NCI-H2171 treated with DMSO at 0.1 percent for 48 hours (cell line): ENCODE results near the gene TMEM126A.
"Not testable (repeated sequence)": the region's sequence is repeated elsewhere in the genome, so short reads cannot be mapped to it uniquely, and the experiment has no call there.

Source experiments
- DNase-seq: peaks from one replicate; lab custom pipeline; 2025; lab: John Stamatoyannopoulos, UW

Gene TMEM126A

GRCh38 chr11:85647604-85648299 lies at the start of gene TMEM126A:
TMEM126A (plus strand) TSS chr11:85647967; CDS start chr11:85650256, 2,289 bp downstream.
- DNase-seq, result peak; percentile 100

- no peak for DNase-seq
Observed at GRCh38 chr11:85599083-85599482, 48.7 kb upstream of the TMEM126A start.

DNA sequence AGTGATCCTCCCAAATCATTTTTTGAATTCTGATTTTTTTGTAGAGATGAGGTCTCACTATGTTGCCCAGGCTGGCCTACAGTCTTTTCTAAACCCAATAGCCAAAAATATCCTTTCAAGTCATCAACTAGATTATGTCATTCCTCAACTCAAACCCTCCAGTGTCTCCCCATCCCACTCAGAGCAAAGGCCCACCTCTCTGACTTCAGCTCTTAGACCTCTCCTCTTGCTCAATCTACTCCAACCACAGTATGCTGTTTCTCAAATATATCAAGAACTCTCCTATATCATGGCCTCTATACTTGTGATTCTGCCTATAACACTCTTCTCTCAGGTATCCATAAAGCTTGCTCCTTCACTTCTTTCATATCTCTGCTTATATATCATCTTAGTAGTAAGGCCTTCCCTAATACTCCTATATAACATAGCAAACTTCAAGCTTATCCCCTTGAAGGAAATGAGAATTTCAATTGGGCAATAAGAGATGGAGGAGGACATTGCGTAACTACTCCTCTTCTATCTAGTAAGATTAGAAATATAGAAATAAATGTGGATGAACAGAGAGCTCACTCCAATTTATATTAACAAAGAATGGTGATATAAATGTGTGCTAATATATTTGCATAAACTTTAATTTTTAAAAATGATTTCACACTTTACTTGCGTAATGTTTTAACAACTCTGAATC lies 45.1 kb upstream of the TMEM126A start:
- no peak for DNase-seq

- no peak for DNase-seq
Observed at GRCh38 chr11:85603220-85603619, 44.5 kb upstream of the TMEM126A start.

DNA sequence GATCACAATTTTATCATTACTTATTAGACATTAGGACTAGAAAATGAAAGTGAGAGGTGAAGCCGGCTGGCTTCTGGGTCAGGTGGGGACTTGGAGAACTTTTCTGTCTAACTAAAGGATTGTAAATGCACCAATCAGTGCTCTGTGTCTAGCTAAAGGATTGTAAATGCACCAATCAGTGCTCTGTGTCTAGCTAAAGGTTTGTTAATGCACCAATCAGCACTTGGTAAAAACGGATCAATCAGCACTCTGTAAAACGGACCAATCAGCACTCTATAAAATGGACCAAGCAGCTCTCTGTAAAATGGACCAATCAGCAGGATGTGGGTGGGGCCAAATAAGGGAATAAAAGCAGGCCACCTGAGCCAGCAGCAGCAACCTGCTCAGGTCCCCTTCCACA lies 41.5 kb upstream of the TMEM126A start:
- DNase-seq, result not testable (repeated sequence)

DNA sequence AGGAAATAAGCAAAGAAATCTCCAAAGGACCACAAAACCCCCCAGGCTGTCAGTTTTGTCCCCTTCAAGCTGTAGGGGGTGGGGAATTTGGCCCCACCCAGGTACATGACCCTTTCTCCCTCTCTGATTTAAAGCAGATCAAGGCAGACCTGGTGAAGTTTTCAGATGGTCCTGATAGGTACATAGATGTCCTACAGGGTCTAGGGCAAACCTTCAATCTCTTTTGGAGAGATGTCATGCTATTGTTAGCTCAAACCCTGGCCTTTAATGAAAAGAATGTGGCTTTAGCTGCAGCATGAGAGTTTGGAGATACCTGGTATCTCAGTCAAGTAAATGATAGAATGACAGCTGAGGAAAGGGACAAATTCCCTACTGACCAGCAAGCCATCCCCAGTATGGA lies 39.1 kb upstream of the TMEM126A start:
- DNase-seq, result not testable (repeated sequence)

DNA sequence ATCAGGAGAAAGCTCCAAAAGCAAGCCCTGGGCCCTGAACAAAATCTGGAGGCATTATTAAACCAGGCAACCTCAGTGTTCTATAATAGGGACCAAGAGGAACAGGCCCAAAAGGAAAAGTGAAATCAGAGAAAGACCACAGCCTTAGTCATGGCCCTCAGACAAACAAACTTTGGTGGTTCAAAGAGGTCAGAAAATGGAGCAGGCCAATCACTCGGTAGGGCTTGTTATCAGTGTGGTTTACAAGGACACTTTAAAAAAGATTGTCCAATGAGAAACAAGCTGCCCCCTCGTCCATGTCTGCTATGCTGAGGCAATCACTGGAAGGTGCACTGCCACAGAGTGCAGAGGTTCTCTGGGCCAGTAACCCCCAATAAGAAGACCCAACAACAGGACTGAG lies 38.5 kb upstream of the TMEM126A start:
- not testable (repeated sequence) for DNase-seq

DNA sequence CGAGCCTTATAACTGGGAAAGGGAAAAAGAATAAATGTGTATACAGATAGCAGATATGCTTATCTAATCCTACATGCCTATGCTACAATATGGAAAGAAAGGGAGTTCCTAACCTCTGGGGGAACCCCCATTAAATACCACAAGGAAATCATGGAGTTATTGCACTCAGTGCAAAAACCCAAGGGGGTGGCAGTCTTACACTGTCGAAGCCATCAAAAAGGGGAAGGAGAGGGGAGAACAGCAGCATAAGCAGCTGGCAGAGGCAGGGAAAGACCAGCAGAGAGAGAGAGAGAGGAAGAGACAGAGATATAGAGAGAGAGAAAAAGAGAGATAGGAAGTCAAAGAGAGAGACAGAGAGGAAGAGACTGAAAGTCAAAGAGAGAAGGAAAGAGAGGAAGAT lies 36.1 kb upstream of the TMEM126A start:
- not testable (repeated sequence) for DNase-seq

DNA sequence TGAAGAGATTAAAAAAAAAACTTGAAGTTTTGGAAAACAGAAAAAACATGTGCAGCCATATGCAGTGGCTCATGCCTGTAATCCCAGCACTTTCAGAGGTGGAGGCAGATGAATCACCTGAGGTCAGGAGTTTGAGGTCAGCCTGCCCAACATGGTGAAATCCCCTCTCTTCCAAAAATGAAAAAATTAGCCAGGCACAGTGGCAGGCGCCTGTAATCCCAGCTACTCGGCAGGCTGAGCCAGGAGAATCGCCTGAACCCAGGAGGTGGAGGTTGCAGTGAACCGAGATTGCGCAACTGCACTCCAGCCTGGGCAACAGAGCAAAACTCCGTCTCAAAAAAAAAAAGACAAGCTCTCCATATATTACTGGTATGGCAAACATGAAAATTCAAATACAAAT lies 28.3 kb upstream of the TMEM126A start:
- no peak for DNase-seq

- DNase-seq, result no peak
Observed at GRCh38 chr11:85620256-85620655, 27.5 kb upstream of the TMEM126A start.

GRCh38 chr11:85626496-85626895 lies 21.3 kb upstream of the TMEM126A start:
- DNase-seq, result peak; percentile 52

- peak; percentile 87 for DNase-seq
Observed at GRCh38 chr11:85627332-85627997, 20.3 kb upstream of the TMEM126A start, which contains the start of gene DLG2. DLG2 (minus strand) TSS chr11:85627344.

DNA sequence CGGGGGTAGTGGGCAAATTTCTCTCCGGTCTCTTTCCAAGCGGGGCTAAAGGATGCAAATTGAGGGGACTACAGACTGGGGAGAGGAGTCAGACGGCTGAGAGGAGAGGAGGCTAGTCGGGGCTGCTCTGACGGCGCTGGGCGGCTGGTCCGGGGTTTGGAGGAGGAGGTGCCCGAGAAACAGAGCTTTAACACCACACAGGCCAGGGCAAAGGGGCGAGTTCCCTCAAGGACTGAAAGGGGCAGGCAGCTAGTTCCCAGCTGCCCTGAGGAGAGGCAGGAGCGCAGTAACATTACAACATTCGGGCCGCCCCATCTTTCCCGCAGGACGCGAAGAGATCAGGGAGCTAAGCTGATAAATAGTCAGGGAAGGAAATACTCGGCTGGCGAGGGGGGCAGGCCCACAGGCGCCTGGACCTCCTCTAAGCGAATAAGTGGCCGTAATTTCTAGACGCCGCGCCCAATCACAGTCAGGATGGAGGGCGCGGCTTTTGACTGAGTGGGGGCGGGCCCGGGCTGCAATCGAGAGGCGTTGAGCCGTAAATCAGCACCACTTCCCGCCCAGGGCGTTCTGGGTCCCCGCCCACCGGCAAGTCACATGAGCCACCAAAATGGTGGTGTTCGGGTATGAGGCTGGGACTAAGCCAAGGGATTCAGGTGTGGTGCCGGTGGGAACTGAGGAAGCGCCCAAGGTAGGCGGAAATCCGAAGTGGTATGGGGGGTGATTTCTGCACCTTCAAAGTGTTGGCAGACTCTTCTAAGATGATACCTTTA lies 19.6 kb upstream of the TMEM126A start, which contains the start of gene TMEM126B:
Gene TMEM126B (plus strand): TSS at position 596 of the 773 bp plus-strand sequence. CDS start 15 bp downstream, at position 611.
- DNase-seq, result peak; percentile 100

GRCh38 chr11:85628771-85629341 lies 18.9 kb upstream of the TMEM126A start:
- DNase-seq, result no peak

DNA sequence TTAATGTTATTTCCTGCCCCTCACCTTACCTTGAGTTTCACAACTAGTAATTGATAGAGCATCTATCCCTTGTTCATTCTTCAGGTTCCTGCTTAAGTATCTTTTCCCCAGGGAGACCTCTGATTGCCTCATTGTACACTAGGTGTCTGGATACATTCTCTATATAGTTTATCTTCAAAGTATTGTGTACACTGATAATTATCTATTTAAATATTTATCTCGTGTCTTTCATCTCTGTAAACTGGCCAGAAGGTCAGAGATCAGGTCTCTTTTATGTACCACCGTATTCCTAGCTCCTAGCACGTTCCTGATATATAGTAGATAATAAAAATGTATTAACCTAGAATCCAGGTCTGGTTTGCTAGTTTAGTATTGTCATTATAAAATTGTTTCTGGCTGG lies 13.0 kb upstream of the TMEM126A start:
- no peak for DNase-seq

DNA sequence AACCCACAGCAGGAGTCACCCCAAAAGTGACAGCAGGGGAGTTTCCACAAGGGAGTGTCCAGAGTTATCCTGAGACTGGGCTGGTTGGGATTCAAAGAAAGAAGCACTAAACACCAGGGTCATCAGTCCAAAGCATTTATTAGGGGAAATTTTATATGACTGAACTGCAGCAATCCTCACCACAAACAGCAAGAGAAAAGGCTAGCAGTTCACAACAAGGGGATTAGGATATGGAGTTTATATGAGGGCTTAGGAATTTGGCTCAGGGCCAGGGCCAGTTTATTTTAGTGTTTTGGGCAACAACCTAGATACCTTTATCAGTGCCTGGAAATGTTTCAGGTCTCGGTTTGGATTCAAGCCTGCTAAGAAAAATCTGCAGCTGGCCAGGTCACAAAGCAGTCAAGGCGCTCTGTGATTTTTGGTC lies 4.6 kb upstream of the TMEM126A start:
- no peak for DNase-seq

GRCh38 chr11:85647078-85647477 lies 689 bp upstream of the TMEM126A start:
- no peak for DNase-seq

DNA sequence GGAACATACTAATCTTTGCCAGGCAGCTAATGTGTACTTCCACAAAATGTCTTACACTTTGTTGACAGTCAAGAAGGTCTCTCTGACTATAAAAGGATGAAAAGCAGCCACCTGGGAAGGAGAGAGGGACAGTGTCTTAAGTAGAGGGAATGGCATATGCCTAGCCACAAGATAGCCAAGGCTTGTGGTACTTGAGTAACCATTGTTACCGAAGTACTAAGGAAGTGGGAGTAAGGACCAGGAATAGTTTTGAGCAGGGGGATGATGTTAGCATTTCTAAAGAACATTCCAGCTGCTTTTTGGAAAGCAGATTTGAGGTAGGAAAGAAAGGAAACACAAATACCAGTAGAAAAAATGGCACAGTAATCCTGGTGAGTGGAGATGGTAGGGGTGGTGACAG lies 3.4 kb downstream of the TMEM126A start:
- no peak for DNase-seq

DNA sequence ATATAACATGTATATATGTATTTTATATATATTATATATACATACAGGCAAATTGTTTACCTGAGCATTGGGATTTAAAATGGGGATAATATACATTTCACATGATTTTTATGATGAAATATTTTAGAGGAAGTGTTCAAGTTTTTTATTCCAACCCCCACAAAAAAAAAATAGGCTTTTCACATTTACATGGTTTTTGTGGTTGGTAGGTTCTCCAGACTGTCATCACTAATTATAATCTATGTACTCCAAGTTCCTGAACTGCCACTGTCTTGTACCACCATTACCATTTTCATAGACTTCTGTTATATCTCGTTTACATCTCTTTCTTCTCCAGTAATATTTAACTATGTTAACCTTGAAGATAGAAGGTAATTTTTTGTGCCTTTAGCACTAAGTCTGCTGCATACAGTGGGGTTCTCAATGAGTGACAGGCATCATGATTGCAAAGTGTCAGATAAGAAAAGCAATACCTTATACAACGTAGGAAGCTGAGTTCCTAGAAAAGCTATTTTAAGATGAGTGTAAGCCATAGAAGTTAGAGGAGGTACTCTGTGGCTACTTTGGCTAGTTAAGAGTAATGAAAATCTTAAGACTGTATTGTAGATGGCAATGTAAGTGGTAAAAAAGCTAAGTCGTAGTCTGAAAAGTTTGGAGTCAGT lies 5.2 kb downstream of the TMEM126A start:
- DNase-seq, result no peak

DNA sequence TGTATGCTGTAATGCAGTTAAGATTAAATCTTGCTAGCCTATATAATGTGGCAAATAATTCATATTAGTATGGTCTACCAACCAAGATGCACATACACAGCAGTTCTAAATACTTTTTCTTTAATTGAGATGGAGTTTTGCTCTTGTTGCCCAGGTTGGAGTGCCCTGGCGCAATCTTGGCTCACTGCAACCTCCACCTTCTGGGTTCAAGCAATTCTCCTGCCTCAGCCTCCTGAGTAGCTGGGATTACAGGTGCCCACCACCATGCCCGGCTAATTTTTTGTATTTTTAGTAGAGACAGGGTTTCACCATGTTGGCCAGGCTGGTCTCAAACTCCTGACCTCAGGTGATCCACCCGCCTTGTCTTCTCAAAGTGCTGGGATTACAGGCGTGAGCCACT lies 6.6 kb downstream of the TMEM126A start:
- DNase-seq, result not testable (repeated sequence)

DNA sequence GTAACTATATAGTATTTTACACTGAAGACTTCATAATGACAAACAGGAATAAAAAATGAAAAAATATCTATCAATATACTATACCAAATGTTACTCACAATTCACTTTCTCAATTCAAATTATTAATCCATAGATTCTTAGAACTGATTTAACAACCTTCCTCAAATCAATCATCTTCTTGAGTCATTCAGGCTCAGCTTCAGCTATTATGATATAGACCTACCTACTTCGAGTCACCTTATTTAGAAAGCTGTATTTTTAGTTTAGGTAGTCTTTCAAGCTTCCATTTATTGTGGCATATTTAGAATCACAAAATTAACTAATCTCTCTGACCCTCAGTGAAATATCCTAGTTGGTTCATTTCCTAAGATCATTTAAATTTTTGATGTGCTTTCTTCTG lies 9.0 kb downstream of the TMEM126A start:
- DNase-seq, result no peak
